Bladder microvascular endothelial cell (primary cell): ENCODE measurements around the gene PSMB8. TPM values are rescaled to one million over a fixed set of nuclear protein-coding genes. Genes with fewer than 3 reads are reported as not detected.

Source experiments
- total RNA-seq: library from RNA; depleted of rRNA; stranded (reverse); fragments of >200 nt; gene quantifications from 2 replicates; pipeline ENCODE4 v1.2.3, GENCODE V29; 2014

Gene PSMB8
- 67.2 and 113 TPM in 2 replicates for total RNA-seq

GRCh38 chr6:32843979-32844838 is at the start of gene PSMB8:
Gene PSMB8, minus strand, starts transcription at chr6:32844047. Its CDS starts 51 bp downstream, at chr6:32843996.

GRCh38 chr6:32853541-32854375 is 9.9 kb upstream of the PSMB8 start, which contains the start of the genes PSMB9 and TAP1:
Gene PSMB9, plus strand, starts transcription at chr6:32854192. Its CDS starts 38 bp downstream, at chr6:32854230.
Gene TAP1, minus strand, starts transcription at chr6:32853704. Its CDS starts 68 bp downstream, at chr6:32853636.

DNA sequence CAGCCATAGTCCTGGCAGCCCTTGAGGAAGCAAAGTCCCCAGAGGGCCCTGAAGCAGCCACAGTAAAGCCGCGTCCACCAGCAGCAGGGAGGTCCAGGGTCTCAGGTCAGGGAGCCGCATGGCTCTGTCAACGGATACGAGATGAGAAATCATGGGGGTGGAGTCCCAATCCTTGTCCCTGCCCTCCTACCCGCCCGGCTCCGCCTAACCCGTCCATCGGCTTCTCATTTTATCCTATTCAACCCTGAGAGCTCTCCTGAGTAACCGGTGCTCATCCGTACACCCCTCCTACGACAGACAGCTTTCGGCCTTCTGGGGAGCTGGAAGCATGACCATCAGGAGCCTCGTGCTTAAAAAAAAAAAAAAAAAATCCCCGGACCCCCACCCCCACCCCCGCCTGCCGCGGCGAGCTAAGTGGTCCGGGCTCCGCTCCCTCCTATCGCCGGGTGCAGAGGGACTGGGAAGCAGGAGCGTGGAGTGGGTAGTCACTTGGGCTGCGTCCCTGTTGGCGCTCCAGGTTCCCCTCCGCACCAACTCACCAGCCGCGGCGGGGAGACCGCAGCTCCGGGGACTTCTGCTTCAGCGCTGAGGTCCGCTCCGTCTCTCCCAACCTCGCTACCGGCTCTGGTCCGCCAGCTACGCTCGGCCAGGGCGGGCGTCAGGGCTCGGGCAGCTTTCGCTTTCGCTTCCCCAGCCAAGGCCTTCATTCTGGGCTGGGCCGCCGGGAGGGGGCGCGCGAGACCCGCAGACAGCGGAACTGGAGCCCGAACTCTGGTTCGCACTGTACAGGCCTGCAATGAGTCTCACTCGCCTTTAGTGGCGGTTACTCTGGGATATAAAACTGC is 5.5 kb downstream of the PSMB8 start, which contains the start of gene TAP2:
TSS of gene TAP2 (minus strand) at position 626 of the 845 bp plus-strand sequence. CDS start at position 120, 506 bp downstream.

DNA sequence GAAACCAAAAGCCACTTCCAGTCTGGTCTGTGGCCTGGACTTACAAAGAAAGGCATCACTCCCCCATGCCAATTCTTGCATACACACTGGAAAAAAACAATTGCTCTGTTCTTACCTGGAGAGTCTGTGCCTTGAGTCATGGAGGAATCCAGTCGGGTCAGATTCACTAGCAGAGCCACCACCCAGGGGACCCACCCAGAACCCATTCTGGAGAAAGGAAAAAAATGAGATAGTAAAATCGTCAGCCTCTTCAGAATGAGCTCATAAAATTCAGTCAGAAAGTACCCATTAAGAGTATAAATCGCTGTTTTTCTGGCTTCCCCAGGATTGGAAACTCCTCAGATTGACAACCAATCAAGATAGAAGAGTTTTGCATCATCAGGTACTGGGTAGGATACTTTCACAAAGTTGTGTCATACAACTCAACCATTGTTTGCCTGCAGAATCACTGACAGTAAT is 27.1 kb downstream of the PSMB8 start, which contains the start of gene HLA-DOB:
TSS of gene HLA-DOB (minus strand) at position 257 of the 459 bp plus-strand sequence. CDS start at position 206, 51 bp downstream.

Other genes with a start within 250 kb of the PSMB8 start
- not detected in 2 replicates for gene HLA-DQA1, start 206.6 kb downstream of the PSMB8 start, total RNA-seq
- 1.6 TPM in 1 of 2 replicates, not detected in the other for gene HLA-DQB1, start 177.4 kb downstream of the PSMB8 start, total RNA-seq
- gene HLA-DQA2, start 102.7 kb downstream of the PSMB8 start, total RNA-seq, result not detected in 2 replicates
- gene HLA-DQB2, start 80.5 kb downstream of the PSMB8 start, total RNA-seq, result not detected in 2 replicates
- gene HLA-DOB, start 27.0 kb downstream of the PSMB8 start, total RNA-seq, result not detected in 2 replicates
- 50.0 and 113 TPM in 2 replicates for gene TAP2, start 5.3 kb downstream of the PSMB8 start, total RNA-seq
- gene TAP1, start 9.7 kb upstream of the PSMB8 start, total RNA-seq, result 65.6 and 77.2 TPM in 2 replicates
- gene PSMB9, start 10.1 kb upstream of the PSMB8 start, total RNA-seq, result 27.0 and 55.5 TPM in 2 replicates
- 1.0 and 2.4 TPM in 2 replicates for gene HLA-DMB, start 97.0 kb upstream of the PSMB8 start, total RNA-seq
- 1.1 and 2.6 TPM in 2 replicates for gene HLA-DMA, start 109.0 kb upstream of the PSMB8 start, total RNA-seq
- gene BRD2, start 124.5 kb upstream of the PSMB8 start, total RNA-seq, result 46.0 and 74.8 TPM in 2 replicates
- 0.16 TPM in 1 of 2 replicates, not detected in the other for gene HLA-DOA, start 165.5 kb upstream of the PSMB8 start, total RNA-seq
- 10.8 and 12.3 TPM in 2 replicates for gene HLA-DPA1, start 229.6 kb upstream of the PSMB8 start, total RNA-seq
- gene HLA-DPB1, start 231.9 kb upstream of the PSMB8 start, total RNA-seq, result 18.9 and 33.0 TPM in 2 replicates